Smooth muscle cell (in vitro differentiated cells): ENCODE results near the gene PTPRF. TPM values are rescaled to one million over a fixed set of nuclear protein-coding genes. Genes with fewer than 3 reads are reported as not detected.

Experiments
- DNase-seq: peaks from one replicate; lab custom pipeline; 2025; ENCODE audit not compliant: unreplicated experiment; lab: John Stamatoyannopoulos, UW
- H2AFZ ChIP-seq: fragments of 200-600 bp; sonication (generic); 2 replicates; pipeline ENCODE4 v1.6.0; 2016; ENCODE audit warnings: antibody characterized with exemption, low read depth, mild to moderate bottlenecking
- H3F3A ChIP-seq: fragments of 200-600 bp; sonication (generic); 2 replicates; pipeline ENCODE4 v1.6.0; 2017; ENCODE audit warnings: antibody characterized with exemption, low read depth
- H3K27ac ChIP-seq: fragments of 200-600 bp; sonication (generic); 2 replicates; pipeline ENCODE4 v1.5.1; 2016; ENCODE audit warnings: low read depth, mild to moderate bottlenecking
- H3K27me3 ChIP-seq: fragments of 200-600 bp; sonication (generic); 2 replicates; pipeline ENCODE4 v1.6.1; 2016; ENCODE audit warnings: low read depth, mild to moderate bottlenecking
- H3K36me3 ChIP-seq: fragments of 200-600 bp; sonication (generic); 2 replicates; pipeline ENCODE4 v1.5.1; 2016; ENCODE audit warnings: low read depth
- H3K4me1 ChIP-seq: fragments of 200-600 bp; sonication (generic); 2 replicates; pipeline ENCODE4 v1.5.1; 2016; ENCODE audit warnings: low read depth
- H3K4me2 ChIP-seq: fragments of 200-600 bp; sonication (generic); 2 replicates; pipeline ENCODE4 v1.6.0; 2016; ENCODE audit warnings: mild to moderate bottlenecking
- H3K4me3 ChIP-seq: fragments of 200-600 bp; sonication (generic); 2 replicates; pipeline ENCODE4 v1.5.1; 2016; ENCODE audit warnings: mild to moderate bottlenecking
- H3K79me2 ChIP-seq: fragments of 200-600 bp; sonication (generic); 2 replicates; pipeline ENCODE4 v1.6.0; 2016; ENCODE audit warnings: low read depth, mild to moderate bottlenecking
- H3K9ac ChIP-seq: fragments of 200-600 bp; sonication (generic); 2 replicates; pipeline ENCODE4 v1.6.0; 2016; ENCODE audit warnings: low read depth
- H3K9me3 ChIP-seq: fragments of 200-600 bp; sonication (generic); replicated peaks from 2 replicates; pipeline ENCODE4 v1.5.1; 2016; ENCODE audit warnings: low read depth
- H4K20me1 ChIP-seq: fragments of 200-600 bp; sonication (generic); 2 replicates; pipeline ENCODE4 v1.6.0; 2016; ENCODE audit warnings: low read depth
- WGBS: methylation state at CpG from one replicate; pipeline ENCODE4 v1.1.7; 2016; ENCODE audit warnings: low lambda C conversion rate; 5-methylcytosine and 5-hydroxymethylcytosine counted together
- polyA plus RNA-seq: library from polyadenylated mRNA; unstranded; fragments of >200 nt; fragmentation: Nextera tagmentation; extraction: Ambion mirVana; gene quantifications from 2 replicates; pipeline ENCODE4 v1.2.1, GENCODE V29; 2016
- total RNA-seq: library from RNA; depleted of rRNA; stranded (reverse); fragments of >200 nt; gene quantifications from 2 replicates; pipeline ENCODE4 v1.2.3, GENCODE V29; 2014
- TF ChIP-seq, protein P1 (sequence below): fragments of 200-600 bp; sonication (generic); IDR thresholded peaks from 2 replicates; pipeline ENCODE4 v1.5.1; 2017; ENCODE audit warnings: borderline replicate concordance, mild to moderate bottlenecking, antibody characterized with exemption; ENCODE audit not compliant: insufficient read depth, poor library complexity, severe bottlenecking

The PTPRF gene
- total and polyA plus RNA-seq, 2 experiments from 2014 or later: 39.9 to 71.0 TPM

DNA sequence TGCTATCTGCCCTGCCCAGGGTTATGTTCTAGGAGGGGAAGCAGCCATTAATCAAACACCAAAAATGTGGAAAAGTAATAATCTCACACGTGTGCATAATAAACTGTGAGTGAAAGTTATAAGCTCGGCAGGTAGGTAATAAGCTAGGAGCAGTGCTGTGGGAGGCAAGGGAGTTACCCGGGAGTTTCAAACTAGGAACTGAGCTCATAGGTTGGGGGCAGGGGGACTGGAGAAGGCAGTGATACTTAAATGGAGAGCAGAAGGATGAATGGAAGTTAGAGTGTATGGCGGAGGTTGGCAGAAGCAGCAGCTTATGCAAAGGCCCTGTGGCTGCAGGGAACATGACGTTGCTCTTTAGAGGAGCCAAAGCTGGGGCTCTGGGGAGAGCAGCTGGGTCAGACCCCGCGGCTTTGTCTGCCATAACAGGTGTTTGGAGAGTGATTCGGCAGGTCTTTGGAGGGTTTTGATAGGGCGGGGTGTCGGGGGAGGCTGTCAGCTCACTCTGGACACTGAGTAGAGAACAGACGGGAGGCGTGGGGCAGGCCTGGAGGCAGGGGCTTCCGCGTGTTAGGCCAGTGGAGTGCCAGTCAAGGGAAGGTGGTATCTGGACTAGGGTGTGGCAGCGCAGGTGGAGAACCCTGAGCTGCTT lies 20.0 kb downstream of the PTPRF start:
- no peak overlapping the region for H3K9ac ChIP-seq
- H2AFZ ChIP-seq: no peak overlapping the region
- H3K27ac ChIP-seq: peak overlapping the region; percentile 69
- H3K4me1 ChIP-seq: peaks cover 27% of the 10 kb centered on the region
- H3K4me2 ChIP-seq: peak overlapping the region; percentile 61
- TF ChIP-seq, protein P1, sequence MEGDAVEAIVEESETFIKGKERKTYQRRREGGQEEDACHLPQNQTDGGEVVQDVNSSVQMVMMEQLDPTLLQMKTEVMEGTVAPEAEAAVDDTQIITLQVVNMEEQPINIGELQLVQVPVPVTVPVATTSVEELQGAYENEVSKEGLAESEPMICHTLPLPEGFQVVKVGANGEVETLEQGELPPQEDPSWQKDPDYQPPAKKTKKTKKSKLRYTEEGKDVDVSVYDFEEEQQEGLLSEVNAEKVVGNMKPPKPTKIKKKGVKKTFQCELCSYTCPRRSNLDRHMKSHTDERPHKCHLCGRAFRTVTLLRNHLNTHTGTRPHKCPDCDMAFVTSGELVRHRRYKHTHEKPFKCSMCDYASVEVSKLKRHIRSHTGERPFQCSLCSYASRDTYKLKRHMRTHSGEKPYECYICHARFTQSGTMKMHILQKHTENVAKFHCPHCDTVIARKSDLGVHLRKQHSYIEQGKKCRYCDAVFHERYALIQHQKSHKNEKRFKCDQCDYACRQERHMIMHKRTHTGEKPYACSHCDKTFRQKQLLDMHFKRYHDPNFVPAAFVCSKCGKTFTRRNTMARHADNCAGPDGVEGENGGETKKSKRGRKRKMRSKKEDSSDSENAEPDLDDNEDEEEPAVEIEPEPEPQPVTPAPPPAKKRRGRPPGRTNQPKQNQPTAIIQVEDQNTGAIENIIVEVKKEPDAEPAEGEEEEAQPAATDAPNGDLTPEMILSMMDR: no peak
- DNase-seq: no peak
- peak overlapping the region; percentile 19 for H3K4me3 ChIP-seq
- WGBS: 84% methylated on average over 15 of the region's 15 CpGs
- no peaks in the 10 kb centered on the region for H3K79me2 ChIP-seq
- H3F3A ChIP-seq: peaks cover 2% of the 10 kb centered on the region
- H3K27me3 ChIP-seq: no peaks in the 10 kb centered on the region
- H4K20me1 ChIP-seq: no peaks in the 10 kb centered on the region
- peaks cover 1% of the 10 kb centered on the region for H3K36me3 ChIP-seq
- no peaks in the 10 kb centered on the region for H3K9me3 ChIP-seq

DNA sequence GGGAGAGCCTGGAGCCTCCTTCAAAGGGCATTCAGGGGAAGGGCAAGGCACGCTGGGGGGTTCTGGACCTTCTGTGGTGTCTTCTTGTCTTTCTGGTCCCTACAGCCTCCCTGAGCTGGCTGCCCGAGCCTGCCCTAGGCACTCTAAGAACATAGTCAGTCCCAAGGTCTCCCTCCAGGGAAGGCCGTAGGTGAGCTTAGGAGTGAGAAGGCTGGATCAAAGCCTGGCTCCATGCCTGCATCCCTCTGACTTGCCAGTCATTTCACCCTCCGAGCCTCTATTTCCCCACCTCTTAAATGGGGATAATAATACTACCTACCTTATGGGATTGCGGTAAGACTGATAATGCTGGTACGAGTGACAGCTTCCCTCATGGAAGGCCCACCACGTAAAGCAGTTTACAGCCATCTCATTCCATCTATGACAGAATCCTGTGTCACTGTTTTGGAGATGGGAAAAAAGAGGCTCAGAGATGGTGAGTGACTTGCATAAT lies 20.8 kb downstream of the PTPRF start:
- DNase-seq: no peak
- no peak overlapping the region for H3K9ac ChIP-seq
- H3F3A ChIP-seq: peaks cover 2% of the 10 kb centered on the region
- no peaks in the 10 kb centered on the region for H3K79me2 ChIP-seq
- H2AFZ ChIP-seq: no peak overlapping the region
- H3K4me2 ChIP-seq: no peak overlapping the region
- no peaks in the 10 kb centered on the region for H3K9me3 ChIP-seq
- no peak overlapping the region for H3K4me3 ChIP-seq
- H3K36me3 ChIP-seq: peaks cover 3% of the 10 kb centered on the region
- peaks cover 22% of the 10 kb centered on the region for H3K4me1 ChIP-seq
- H3K27ac ChIP-seq: no peak overlapping the region
- TF ChIP-seq, protein P1: no peak
- H4K20me1 ChIP-seq: no peaks in the 10 kb centered on the region
- 93% methylated on average over 7 of the region's 7 CpGs for WGBS
- no peaks in the 10 kb centered on the region for H3K27me3 ChIP-seq

DNA sequence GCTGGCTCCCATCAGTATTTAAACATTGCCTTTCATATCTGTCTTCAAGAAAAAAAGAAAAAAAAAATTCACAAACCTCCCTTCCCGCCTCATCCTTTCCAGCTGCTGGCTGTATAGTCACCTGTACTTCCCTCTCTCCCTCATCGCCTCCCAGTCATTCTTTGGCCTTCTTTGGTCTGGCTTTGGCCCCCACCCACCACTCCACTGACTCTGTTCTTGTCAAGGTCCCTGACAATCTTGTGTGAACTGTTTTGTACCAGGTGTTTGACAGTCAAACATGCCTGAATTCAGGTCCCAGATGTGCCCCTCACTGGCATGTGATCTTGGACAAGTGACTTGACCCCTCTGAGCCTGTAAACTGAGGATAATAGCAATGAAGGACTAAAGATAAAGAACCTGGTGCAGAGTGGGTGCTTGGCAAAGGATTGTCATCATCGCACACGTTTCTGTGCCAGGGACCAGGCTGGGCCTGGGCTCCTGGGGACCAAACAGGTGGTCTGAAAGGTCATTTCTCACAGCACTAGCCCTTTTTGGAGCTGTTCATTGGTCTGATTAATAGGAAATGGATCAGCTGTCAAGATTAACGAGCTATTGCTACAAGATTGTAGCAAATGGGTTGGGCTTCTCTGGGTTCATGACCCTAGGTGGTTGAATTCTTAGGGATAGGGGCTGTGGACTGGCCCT lies 21.5 kb downstream of the PTPRF start:
- 91% methylated on average over 5 of the region's 5 CpGs for WGBS
- H3K9me3 ChIP-seq: no peaks in the 10 kb centered on the region
- TF ChIP-seq, protein P1: no peak
- no peak overlapping the region for H3K27ac ChIP-seq
- no peaks in the 10 kb centered on the region for H4K20me1 ChIP-seq
- DNase-seq: no peak
- H2AFZ ChIP-seq: no peak overlapping the region
- H3F3A ChIP-seq: peaks cover 2% of the 10 kb centered on the region
- no peak overlapping the region for H3K9ac ChIP-seq
- H3K4me2 ChIP-seq: no peak overlapping the region
- no peaks in the 10 kb centered on the region for H3K27me3 ChIP-seq
- peaks cover 14% of the 10 kb centered on the region for H3K4me1 ChIP-seq
- no peaks in the 10 kb centered on the region for H3K79me2 ChIP-seq
- H3K36me3 ChIP-seq: peaks cover 3% of the 10 kb centered on the region
- H3K4me3 ChIP-seq: no peak overlapping the region
